ENCODE results near the gene ZNF768.

- TF ChIP-seq GATA3 (IDR thresholded peaks at IDR 0.05; ENCODE audit: low read depth, low read length), result no peak
- TF ChIP-seq GATA2 (IDR thresholded peaks at IDR 0.05; ENCODE audit: low read depth, low read length), result no peak
Observed at GRCh38 chr16:30478766-30479478, 47.4 kb downstream of the ZNF768 start.
